Activated CD4-positive, alpha-beta T cell treated with anti-CD3 and anti-CD28 coated beads, Interleukin-2, amount 50 U/mL, for 1 hour (primary cell): Measurements from ENCODE around the gene PMM1.
"Not testable (repeated sequence)": the region's sequence is repeated elsewhere in the genome, so short reads cannot be mapped to it uniquely, and the experiment has no call there.

Experiments
- DNase-seq: peaks from one replicate; pipeline ENCODE4 v3.0.0-alpha.2; 2020

Gene PMM1

DNA sequence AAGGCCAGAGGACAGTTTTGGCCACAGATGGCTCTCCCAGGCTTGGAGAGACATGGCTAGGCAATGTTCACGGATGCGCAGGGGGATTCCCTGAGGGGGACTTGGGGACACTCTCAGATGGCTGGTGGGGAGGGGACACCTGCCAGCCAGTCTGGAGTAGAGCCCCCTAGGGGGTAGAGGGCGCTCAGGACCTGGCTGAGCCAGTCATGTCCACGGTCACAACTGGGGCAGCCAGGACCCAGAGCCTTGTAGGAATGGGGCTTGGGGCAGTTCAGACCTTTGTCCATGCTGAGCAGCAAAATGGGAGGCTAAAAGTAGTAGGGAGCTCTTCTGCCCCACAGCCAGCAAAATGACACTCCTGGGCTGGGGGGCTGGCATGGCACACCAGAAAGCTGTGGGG, 27.2 kb downstream of the PMM1 start:
- DNase-seq = no peak

DNA sequence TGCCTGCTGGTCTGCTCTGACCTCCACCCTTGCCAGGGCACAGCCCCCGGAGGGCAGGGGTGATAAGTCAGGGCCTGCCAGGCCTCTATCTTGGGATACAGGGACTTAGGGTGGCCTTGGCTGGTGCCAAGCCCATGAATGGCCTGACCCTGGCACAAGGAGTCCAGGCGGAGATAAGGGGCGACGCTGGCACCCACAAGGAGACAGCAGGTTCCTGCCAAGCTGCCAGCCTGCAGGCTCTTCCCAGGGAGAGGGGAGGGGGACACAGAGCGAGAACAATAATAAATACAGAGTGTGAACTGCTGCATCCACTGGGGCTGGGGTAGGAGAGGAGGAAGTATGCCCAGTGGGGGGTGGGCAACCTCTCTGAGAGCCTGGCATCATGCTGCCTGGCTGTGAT, 27.9 kb downstream of the PMM1 start:
- DNase-seq = no peak

DNA sequence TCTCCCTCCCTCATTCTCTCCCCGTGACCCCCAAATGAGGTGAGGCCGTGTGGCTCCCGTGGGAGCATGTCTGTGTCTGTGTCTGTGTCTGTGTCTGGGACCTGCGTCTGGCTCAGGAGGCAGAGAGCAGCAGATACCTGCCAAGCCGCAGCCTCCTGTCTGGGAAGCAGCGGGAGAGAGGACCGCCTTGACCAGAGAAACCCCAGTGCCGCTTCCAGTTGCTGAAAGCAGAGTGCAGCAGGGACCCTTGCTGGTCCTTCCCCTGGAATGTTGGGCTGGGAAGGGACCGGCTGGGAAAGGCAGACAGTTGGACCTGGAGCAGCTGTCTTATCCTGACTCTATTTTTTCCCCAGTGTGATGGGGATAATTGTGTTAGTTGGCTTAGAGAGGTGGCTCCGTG, 28.3 kb downstream of the PMM1 start:
- no peak for DNase-seq

DNA sequence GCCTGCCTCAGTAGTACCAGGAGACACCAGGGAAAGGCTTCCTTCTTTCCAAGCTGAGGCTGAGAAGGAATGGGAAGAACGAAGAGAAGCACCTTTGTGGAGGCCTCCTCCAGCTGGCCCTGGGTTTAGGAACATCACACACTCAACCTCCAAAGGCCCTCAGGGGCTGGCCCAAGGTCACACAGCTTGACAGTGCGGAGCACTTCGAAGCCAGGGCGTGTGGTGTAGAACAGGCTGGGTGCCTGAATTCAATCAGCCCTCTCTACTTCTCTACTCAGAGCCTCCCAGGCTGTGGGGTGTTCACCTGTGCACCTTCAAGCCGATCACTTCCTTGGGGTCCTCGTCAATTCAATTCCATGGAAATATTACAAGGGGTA, 29.6 kb downstream of the PMM1 start:
- DNase-seq = no peak

DNA sequence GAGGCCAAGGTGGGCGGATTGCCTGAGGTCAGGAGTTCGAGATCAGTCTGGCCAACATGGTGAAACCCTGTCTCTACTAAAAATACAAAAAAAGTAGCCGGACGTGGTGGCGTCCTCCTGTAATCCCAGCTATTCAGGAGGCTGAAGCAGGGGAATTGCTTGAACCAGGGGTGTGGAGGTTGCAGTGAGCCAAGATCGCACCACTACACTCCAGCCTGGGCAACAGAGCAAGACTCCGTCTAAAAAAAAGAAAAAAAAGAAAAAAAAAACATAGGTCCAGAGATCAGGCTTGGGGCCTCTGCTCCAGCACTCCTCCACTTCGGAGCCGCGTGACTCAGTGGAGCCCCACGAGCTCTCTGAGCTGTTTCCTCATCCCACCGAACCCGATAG, 31.4 kb downstream of the PMM1 start:
- not testable (repeated sequence) for DNase-seq

DNA sequence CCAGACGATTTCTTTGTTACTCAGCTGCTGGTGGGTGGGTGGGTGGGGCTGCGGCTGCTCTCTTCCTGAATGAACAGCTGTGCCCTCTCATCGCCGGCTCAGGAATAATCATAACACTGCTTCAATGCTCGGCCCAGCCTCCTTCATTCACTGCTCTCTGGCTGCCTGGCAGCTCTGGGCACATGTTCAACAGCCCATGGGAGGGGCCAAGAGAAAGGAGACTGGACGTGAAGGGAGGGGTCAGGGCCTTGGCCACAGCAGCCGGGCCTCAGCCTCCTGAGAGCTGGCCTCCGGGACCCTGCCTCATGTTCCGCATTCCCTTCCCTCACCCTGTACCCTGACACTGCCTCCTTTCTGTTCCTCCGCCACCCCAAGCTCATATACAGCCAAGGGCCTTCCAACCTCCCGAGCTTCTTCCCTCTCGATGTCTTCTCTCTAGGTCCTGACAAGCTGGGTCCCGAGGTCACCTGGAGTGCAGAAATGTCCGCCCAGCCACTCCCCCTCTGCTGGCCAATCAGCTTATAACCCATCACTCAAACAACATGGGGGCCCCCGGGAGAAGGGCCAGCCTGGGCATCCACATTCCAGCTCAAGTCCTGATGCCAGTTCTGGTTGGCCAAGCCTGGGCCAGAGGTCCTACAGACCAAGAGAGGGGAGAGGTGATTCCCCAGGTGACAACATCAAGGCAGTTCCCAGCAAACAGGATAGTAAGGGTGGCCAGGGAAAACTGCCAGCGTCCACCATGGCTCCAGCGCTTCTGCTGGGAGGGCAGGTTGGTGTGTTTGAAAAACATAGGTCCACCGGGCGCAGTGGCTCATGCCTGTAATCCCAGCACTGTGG, 32.0 kb downstream of the PMM1 start:
- DNase-seq = no peak

DNA sequence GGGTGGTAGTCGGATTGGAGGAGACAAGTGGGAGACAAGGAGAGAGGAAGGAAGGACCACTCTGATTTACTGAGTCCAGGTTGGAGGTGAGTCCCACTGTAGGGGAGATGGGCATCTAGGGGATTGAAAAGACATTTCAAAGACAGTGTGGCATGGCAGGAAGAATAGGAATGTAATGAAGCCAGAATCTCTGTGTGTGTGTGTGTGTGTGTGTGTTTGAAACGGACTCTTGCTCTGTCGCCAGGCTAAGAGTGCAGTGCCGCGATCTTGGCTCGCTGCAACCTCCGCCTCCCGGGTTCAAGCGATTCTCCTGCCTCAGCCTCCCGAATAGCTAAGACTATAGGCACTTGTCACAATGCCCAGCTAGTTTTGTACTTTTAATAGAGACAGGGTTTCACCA, 33.1 kb downstream of the PMM1 start:
- no peak for DNase-seq

DNA sequence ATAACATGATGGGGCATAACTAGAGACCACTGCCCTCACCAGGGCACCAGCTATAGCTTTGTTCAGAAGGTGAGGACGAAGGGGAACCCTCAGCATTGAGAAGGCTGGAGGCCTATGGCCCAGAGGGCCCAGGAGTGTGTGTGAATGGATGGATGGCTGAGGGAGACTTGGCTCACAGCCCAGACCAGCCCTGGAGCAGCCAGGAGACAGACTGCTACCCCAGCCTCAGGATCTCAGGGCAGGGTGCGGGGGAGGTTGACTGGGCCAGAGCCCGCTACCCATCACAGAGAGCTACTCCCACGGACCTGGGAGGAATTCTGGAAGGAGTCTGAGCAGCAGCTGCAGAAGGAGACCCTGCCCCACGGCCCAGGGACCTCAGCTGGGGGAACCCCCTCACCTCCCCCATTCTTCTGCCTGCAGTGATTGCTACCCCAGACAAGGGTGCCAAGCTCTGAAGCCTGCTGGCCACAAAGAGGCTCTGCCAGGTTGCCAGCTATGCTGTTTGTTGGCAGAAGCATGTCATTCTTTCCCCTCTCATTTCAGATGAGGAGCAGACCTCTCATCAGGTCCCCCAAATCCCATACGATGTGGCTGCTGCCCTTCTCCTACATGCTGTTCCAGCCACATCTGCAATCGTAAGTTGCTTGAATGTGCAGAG, 34.2 kb downstream of the PMM1 start:
- no peak for DNase-seq

DNA sequence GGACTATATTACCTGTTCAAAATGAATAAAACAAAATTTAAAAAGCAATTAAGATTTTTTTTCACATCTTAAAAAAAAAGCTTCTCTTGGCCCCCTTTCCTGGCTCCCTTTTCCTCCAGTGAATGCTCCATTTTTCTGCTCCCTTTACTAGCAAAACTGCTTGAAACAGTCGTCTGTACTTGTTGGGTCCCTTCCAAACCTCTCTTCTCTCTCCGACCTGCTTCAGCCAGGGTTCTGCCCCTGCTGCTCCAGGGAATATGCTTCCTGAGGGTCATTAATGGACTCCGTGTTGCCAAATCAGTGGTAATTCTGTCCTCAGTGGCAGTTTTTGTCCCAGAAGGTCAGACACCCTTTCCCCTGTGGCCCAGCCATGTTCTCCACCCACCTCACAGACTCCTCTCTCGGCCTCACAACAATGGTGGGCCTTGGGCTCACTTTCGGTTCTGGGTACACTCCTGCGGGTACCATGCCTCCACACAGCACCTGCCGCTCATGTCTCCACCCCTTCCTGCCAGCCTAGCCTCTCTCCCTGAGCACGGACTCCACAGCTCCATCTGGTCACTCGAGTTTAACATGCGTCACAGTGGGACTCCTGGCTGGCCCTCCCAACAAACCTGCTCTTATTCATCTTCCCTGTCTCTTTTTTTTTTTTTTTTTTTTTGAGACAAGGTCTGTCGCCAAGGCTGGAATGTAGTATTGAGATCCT, 37.6 kb downstream of the PMM1 start:
- DNase-seq = no peak

DNA sequence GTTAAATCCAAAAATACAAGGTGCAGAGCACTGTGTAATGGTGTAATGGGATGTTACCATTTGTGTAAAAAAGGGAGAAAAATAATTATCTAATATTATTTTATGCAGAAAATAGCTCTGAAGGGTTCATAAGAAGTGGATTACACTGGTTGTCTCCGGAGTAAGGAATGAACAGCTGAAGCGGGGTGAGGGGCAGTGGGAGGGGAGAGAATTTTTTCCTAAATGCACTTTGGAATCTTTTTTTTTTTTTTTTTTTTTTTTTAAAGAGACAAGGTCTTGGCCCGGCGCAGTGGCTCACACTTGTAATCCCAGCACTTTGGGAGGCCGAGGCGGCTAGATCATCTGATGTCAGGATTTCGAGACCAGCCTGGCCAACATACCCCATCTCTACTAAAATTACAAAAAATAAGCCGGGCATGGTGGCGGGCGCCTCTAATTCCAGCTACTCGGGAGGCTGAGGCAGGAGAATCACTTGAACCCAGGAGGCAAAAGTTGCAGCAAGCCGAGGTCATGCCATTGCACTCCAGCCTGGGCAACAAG, 38.6 kb downstream of the PMM1 start:
- no peak for DNase-seq

DNA sequence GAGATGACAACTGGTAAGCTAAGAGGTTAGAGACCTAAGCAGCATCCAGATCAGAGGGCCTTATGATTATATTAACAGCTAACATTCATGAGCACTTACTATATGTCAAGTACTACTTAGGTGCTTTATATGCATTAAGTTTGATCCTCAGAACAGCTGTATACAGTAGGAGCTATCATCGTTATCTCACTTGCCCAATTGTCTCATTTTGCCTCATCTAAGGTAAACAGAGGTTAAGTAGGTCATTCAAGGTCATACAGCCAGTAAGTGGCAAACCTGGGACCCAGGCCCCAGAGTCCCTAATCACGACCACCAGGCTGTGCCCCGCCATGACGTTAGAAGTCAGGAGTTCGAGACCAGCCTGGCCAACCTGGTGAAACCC, 40.8 kb downstream of the PMM1 start:
- no peak for DNase-seq

DNA sequence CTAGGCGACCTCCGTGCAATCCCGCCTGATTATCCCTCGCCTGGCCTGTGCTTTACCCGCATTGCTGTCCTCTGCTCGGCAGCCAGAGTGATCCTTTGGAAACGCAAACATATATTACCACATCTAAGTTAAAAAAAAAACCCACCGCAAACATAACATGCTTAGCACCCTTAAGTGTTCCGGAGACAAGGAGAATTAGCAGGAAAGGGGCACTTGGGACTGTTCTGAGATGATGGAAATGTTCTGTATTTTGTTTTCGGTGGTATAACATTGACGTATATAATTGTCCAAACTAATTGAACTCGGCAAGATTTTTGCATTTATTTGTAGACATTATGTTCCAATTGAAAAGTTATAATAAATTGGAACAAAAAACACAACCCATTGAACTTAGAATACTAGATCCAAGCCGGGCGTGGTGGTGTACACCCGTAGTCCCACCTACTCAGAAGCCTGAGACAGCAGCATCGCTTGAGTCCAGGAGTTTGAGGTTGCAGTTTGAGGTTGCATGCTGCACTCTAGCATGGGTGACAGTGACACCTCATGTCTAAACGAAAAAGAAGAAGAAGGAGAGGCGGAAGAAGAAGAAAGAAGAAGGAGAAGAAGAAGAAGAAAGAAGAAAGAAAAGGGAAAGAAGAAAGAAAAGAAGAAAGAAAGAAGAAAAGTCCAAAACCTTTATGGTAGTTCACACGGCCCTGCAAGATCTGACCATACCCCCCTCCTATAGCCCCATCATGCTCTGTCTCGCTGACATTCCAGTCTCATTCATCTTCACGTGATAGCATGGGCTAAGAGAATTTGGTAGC, 44.8 kb downstream of the PMM1 start:
- no peak for DNase-seq

DNA sequence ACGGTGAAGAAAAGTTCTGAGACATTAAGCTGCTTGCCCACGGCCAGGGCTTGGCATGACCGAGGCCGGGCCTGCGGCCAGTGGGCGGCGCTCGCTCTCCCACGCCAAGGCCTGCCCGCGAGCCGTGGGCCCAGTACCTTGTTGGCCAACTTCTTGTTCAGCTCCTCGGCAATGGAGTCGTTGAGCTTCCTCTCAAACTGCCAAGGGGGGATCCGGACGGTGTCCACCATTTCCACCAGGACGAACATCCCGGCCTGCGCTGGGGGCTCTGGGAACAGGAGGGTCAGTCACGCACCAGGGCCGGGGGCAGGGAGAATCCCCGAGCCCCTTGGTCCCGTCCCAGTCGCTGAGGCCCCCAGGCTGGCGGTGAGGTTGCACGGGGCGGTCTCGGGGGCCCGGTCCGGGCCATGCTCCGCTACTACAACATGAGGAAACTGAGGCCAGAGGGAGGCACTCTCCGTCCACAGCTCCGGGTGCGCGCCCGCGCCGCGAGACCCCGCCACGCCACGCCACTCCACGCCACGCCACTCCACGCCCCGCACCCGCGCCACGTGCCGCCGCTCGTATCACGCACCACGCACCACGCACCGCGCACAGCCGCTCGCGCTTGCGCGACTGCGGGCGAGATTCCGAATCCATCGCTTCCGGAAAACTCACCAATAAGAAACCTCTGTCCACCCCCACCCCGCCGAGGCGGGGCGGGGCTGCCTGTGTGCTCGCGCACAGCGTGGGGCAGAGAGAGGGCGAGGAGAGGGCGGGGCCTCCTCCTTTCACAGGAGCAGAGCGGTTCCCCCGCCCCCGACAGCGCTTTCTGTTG, 45.6 kb downstream of the PMM1 start, which contains the start of gene POLR3H:
Gene POLR3H (minus strand): TSS at position 617 of the 817 bp plus-strand sequence. CDS start 369 bp downstream, at position 248.
- peak; percentile 96 for DNase-seq

DNA sequence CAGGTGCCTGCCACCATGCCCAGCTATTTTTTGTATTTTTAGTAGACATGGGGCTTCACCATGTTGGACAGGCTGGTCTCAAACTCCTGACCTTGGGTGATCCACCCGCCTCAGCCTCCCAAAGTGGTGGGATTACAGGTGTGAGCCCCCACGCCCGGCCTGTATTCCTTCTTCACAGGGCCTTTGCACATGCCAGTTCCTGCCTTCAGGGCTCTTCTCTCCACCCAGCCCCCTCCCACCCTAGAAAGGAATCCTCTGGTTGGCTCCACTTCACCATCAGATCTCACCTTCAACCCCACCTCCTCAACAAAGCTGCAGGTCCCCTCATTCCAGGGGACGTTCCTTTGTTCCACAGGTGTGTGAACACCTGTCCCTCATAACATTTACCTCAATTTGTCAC, 47.4 kb downstream of the PMM1 start:
- no peak for DNase-seq

DNA sequence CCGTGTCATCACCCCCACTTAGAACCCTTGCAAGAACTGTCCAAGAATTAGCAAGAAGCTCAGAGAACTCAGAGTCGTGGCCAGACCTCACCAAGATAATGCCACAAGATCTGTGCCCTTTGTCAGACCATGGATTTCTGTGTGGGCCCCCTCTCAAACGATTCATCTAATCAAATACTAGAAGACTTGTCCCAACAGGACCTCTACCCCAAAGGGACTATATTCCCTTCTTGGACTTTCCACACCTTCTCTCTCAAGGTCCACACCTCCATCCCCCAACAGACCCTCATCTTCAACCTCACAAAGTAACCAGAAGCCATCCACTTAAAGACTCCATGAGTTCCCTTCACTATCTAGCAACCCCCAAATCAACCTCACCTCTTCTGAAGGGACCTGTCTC, 48.2 kb downstream of the PMM1 start:
- DNase-seq = no peak

DNA sequence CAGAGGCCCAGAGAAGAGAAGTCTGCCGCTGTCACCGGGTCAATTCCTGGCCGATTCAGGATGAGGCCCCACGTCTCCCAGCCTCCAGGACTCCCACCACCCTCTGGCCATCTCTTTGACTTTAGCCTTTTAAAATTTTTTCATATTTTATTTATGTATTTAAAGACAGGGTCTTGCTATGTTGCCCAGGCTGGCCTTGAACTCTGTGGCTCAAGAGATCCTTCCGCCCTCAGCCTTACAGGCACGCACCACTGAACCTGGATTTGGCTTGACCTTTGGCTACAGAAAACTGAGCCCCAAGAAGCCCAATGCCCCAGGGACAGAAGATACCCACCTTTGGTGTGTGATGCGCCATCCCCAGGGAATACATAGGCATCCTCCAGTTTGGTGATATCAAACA, 49.3 kb downstream of the PMM1 start:
- DNase-seq = no peak

DNA sequence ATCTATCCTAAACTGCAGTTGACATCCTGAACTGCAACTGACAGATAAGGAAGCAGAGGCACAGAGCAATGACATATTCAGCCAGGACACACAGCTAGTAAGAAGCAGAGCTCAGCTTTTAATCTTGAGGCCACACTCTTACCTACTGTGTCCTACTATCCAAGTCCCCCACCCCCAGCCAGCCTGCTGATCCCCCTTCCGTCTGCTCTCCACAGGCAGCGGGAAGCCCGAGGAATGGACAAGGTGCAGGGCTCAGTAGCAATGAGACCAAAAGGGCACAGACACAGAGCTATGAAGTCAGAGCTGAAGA, 49.7 kb downstream of the PMM1 start:
- DNase-seq = no peak

DNA sequence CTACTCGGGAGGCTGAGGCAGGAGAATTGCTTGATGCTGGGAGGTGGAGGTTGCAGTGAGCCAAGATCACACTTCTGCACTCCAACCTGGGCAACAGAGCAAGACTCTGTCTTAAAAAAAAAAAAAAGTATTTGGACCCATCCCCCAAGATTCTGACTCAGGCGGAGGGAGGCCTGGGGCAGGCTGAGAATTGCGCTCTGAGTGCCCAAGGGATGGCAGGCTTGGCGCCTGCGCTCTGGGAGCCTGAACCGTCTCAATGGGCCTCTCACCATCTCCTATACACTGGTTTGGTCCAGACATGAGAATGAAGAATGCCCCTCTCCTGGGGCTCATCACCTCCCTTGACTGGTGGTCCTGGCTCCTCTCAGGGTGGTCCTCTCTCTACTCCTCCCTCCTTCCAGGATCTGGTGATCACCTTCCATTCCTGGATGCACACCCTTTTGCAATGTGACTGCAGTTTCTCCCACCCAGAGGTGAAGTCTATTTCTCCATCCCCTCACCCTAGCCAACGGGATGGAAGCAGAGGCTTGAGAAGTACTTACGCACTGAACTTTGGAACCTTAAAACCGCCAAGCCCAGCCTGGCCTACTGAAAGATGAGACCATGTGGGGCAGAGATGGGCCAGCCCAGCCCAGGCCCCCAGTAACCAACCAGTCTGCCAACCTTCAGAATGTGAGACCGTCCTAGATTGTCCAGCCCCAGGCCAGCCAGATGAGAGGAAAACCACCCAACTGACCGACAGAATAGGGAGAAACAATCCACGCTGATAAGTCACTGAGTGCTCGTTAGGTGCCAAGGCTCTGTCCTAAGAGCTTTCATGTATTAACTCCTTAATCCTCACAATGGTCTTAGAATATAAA, 50.3 kb downstream of the PMM1 start:
- no peak for DNase-seq

DNA sequence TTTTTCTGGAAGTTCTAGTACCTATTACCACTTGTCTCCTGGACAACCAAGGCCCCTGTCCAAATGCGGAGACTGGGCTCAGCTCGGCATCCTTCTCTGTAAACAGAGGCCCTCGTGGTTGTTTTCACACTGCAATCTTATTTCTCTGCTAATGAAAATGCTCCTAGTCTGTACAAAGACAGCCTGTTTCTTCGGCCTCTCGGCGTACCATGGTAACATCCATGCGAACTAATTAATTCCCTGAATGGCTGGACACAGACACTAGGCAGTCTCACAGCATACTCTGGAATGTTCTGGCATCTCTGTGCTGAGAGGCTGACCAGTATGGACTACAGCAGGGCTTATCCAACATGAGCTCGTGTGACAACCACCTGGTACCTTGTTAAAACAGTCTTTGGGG, 51.1 kb downstream of the PMM1 start:
- no peak for DNase-seq

DNA sequence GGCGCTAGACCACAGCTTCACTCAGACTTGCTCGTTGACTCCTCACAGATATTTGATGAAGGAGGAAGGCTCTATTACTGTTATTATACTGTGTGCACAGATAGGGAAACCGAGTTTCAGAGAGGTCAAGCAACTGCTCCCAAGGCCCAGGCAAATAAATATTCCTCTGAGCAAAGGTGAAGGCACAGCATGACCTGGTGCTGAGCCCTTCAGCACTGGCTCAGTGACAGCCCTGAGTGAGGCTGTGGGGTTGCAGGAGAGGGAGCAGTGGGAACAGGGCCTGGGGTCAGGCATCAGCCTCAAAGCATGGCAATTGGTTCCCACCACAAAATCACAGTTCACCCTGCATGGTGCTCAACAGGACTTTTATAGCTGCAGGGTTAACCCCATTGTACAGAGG, 52.4 kb downstream of the PMM1 start:
- DNase-seq = no peak

DNA sequence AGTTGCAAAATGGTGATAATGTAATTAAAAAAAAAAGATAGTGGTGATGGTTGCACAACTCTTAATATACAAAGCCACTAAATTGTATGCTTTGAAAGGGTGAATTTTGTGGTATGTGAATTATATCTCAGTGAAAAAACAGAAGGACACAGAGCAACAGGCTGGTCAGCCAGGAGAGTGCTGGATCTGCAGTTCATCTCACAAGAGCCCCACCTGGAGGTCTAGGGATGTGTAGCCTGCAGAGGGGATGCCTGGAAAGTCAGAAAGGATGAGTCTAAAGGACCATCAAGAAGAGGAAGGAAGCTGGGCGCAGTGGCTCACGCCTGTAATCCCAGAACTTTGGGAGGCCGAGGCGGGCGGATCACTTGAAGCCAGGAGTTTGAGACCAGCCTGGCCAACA, 54.4 kb downstream of the PMM1 start:
- no peak for DNase-seq
